HG03575 (cell line): ENCODE measurements around the gene FGG.

Experiments used
- ATAC-seq: cut with Tn5 transposase; IDR thresholded peaks from one replicate; pipeline ENCODE4 v1.9.1; 2021; ENCODE audit not compliant: unreplicated experiment, insufficient number of reproducible peaks, low FRiP score; ENCODE audit errors: extremely low read depth

Gene FGG

DNA sequence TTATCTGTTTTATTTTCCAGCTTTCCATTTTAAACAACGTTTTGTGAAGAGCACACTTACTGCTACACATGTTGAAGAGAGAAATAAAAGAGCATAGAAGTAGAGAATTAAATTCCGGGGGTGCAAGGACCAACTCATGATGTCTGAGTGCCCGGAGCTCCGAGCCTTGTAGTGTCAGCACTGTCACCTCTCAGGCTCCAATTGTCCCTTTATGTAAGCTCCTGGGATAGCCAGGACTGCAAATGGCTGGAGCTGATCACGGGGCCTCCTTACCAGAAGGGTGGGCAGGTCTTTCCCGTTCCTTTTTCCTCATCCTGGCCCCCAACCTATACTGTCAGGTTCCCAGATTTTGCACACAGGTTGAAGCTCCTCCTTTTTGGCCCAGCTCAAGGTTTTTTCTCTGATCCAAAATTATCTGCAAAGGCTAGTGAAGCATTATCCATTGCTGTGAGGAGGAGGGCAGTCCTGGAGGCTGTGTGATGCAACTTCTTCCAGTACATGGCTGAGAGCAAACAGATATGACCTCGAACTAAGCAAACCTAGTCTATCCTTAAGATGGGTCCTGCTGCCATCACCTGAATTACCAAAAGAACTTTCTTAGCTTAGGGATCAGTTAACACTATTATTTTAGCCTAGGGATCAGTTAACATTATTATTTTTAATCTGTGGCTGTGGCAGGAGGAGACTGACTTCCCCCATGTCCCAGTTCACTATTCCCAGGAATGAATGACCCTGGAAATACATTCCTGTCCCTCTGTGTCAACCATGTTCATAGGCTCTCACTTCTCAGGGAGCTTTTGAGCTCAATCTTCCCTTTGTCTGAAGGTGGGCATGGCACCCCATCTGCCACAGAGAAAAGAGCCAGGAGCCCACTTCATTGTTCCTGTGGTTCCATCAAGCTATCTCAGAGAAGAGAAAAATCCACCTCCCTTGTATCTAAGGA is at the start of gene FGG:
Gene FGG, minus strand, starts transcription at position 185 of the 943 bp plus-strand sequence. Its CDS starts 47 bp downstream, at position 138.
- ATAC-seq: no peak

DNA sequence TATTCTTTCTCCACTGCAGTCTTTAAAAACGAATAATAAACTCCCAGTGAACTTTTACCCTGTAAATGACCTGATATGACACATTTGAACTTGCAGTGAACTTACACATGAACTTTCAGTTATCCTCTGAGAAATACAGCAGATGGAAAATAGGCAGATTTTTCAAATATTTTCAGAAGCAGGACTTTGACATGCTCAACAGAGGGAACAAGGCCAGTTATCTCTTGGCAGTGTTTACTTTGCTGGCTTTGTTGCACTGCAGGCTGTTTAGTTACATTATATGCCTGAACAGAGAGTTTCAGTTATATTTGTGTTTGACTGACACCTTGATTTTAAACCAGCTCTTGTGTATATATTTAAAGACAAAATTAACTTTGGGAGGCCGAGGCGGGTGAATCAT is 47.6 kb upstream of the FGG start:
- no peak for ATAC-seq

- ATAC-seq: no peak
Observed at GRCh38 chr4:154658680-154659405, 46.4 kb upstream of the FGG start.

- no peak for ATAC-seq
Observed at GRCh38 chr4:154643493-154643892, 31.0 kb upstream of the FGG start.

DNA sequence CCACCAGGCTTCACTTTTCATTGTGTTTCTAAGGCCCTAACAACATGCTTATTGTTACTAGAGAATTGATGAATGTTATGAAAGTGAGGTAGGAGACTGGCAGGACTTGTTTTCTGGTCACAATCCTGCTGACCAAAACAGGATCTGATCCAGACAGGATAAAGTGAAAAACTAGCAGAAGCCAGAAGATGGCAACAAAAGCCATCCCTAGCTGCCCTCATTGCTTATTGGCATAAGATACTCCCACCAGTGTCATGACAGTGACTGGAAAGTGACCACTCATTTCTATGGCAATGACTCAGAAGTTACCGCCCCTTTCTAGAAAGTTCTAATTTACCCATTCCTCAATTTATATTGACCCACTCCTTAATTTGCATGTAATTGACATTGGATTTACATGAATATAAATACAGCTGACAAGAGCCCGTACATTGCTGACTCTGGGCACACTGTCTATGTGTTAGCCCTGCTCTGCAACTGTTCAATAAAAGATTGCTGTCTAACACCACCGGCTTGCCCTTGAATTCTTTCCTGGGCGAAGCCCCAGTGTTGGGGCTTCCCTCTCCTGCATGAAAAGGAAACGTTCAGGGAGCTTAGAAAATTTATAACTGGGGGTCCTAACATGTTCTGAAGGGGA is 30.0 kb upstream of the FGG start:
- no peak for ATAC-seq

DNA sequence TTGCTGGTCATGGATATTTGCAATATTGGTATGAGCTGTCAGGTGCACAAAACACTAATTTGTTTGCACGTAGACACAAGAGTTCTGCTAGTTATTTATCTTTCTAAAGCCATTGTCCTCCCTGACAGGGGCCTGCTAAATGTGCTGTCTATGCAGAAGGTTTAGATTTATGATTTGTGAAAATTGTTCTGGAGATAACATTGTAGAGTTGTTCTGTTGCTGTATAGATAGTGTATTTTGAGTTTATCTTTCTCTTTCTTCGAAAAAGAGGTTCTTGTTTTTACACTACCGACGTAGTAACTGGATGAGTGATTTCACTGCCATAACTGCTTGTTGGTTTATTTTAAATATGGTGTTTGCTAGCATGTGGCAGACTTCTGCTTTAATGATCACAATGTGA is 28.5 kb upstream of the FGG start:
- no peak for ATAC-seq

DNA sequence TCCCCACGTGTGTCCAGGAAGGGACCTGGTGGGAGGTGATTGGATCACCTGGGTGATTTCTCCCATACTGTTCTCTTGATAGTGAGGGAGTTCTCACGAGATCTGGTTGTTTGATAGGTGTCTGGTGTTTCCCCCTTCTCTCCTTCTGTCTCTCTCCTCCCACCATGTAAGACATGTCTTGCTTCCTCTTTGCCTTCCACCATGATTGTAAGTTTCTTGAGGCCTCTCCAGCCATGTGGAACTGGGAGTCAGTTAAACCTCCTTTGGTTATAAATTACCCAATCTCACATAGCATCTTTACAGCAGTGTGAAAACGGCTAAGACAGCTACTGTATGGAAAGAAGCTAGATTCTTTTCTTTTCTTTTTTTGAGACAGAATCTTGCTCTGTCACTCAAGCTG is 21.6 kb upstream of the FGG start:
- no peak for ATAC-seq

DNA sequence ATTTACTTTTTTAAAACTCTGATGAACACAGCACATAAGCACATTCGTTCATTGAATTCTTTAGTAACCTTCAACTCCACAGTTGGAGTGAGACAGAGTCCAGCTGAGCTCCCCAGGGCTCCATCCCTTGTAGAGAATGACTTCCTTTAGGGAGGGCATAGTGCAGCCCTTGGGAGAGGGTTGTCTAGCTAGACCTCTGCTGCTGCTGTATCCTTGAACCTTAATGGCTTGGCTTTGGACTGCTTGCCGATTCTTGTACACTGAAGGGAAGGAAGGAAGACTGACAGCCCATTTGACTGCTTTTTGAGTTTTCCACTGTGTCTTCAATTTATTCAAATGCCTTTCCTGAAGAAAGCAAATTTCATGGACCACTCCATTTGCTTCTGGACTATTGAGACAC is 19.4 kb upstream of the FGG start:
- ATAC-seq: no peak

- no peak for ATAC-seq
Observed at GRCh38 chr4:154630324-154630723, 17.9 kb upstream of the FGG start.

DNA sequence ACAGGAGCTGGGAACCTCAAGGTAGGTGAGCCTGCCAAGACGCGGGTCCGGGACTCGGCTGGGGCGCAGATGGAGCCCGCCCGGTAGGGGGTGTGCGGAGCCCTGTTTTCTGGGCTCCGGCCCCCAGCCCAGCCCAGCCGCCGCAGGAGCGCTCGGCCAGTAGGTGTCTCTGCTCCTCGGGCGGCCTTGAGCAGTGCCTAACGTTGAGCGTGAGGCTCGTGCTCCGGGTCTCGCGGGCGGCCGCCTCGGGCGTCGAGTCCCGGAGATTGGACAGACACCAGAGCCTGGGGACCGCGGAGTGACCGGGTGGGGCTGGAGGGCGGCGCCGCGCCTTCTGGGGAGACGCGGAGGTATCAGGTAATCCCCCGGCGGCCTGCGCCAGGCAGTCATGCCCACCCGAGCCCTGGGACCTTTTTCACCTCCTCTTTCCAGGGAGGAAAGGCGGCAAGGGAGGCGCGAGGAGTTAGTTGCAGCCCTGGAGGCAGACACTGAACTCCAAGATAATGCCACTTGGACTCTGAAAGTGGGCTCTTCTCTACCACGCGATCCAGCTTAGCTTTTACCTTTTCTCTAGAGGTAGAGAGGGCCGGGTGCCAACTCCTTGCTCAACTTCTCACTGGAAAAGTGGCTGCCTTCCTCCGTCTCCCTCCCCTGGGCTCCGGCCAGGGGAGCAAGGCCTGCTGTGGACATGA is 14.5 kb upstream of the FGG start:
- ATAC-seq: peak; percentile 67

DNA sequence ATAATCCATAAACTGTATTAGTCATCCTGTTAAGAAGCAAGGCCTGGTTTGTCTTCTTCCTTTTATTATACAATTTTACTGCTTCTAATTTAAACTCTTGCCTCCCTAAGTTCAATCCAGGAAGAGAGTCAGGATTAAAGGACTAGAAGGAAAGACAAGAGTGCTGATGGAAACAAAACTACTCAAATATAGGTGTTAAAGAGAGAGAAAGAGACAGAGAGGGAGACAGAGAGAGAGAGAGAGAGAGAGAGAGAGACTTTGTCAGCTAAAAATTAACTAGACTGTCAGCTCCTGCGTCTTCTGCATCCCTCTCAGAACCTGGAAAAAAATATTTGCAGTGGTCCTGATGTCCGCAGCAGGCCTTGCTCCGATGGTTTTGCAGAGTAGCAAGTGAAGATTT is 13.5 kb upstream of the FGG start:
- ATAC-seq: no peak

DNA sequence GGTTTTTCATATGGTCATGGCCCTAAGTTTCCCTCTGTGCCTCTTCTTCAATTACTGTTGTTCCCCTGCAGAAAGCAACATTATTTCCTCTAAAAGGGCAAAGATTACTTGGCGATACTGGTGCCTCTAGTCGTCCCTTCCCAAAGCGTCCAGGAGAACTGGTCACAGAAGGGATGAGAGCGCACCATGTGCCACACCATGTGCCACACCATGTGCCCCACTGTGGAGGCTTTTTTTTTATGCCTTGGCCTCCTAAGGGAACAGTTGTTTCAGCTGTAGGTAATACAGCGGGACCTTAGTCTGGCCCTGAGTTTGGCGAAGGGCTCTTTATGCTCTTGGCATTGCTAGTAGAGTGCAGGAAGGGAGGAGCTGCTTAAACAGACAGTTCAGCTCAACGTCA is 11.5 kb upstream of the FGG start:
- ATAC-seq: no peak

DNA sequence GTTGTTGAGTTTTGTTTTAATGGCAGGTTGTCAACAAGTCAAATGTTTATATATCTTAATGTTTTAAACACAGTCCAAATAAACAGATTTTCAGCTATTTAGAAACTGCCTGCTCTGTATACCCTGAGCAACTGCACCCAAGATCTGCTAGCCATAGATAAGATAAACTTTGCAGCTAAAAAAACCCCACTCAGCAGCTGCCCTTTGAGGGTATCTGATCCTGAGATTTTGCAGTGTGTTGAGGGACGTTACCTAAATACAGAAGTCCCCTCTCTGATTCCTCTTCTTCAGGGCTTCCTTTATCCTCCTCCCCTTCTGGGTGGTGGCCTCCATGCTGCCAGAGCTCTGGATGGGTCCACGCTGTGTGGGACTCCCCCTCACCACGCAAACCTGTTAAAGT is 11.0 kb upstream of the FGG start:
- no peak for ATAC-seq

- peak; percentile 62 for ATAC-seq
Observed at GRCh38 chr4:154622598-154622997, 10.1 kb upstream of the FGG start.

- ATAC-seq: no peak
Observed at GRCh38 chr4:154620111-154620510, 7.7 kb upstream of the FGG start.

DNA sequence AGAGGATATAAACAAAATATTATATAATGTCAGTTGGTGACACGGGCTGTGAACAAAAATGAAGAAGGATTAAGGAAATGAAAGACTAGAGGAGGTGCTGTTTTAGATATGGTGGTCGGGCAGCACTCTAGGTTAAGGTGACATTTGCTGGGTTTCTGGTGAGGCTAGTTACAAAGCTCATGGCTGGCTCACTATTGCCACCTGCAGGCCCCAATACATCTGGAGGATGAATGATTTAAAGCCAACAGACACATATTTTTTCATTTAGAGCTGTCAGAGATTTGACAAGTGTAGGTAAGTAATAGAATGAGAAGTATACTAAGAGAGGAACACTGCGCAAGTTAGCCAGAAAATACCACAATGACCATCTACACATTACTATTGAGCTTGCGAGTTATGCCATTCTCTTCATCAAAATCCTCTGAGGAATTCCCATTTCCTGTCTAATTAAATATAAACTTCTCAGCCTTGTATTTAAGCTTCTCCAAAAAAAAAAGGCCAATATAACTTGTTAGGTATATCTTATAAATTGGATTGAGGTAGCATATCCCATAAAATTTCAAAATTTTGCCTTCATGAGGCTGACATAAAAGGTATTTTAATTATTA is 6.4 kb upstream of the FGG start:
- no peak for ATAC-seq

DNA sequence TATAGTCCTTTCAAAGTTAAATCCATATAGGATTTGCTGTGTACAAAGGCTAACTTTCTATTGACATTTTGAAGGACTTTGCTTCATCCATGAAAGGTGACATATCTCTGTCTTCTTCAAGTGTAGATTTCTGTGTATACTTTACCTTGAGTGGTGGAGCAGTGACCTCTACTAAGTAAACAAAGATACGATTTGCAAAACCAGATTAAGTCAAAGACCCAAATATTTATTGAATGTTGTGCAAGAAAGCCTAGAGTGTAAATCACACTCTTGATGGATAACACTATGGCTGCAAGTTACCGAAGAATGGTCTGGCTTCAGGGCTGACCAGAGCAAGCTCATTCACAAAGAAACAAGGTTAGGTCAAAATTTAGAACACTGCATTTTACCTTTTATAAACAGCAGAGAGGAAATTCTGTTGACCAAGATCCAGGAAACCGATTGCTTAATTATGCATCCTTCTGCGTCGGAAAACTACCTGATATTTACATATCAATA is 5.4 kb upstream of the FGG start:
- ATAC-seq: no peak

DNA sequence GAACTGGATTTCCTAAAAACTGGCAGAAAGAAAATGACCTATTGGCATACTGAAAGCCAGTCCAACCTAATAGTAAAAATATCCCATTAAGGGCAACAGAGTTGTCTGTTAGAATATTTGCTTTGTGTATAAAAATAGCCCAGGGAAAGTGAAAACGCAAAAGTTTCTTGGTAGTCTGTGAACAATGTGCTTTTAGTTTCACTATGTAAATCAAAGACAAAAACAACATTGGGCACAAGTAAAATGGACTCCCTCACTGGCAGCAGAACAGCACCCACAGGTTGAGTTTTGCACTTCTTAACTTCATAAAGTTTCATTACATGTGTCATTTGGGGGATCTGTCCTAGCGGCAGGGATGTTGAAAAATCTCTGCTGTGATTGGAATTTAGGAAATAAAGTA is 4.3 kb upstream of the FGG start:
- ATAC-seq: peak; percentile 91

- ATAC-seq: no peak
Observed at GRCh38 chr4:154616287-154616686, 3.8 kb upstream of the FGG start.
